Adipocyte (in vitro differentiated cells): ENCODE results near the gene BCL10.

Experiments used
- DNase-seq: peaks from one replicate; pipeline ENCODE4 v3.0.0-alpha.2; 2015; ENCODE audit warnings: low read depth
- H3K27me3 ChIP-seq: replicated peaks from 2 replicates; pipeline ENCODE4 v1.7.0; 2013; ENCODE audit warnings: mild to moderate bottlenecking, low read length, moderate library complexity; ENCODE audit not compliant: control insufficient read depth, insufficient read depth
- H3K36me3 ChIP-seq: 2 replicates; pipeline ENCODE4 v1.7.0; 2013; ENCODE audit warnings: low read length, mild to moderate bottlenecking, moderate library complexity; ENCODE audit not compliant: control insufficient read depth, insufficient read depth, severe bottlenecking
- H3K4me1 ChIP-seq: 2 replicates; pipeline ENCODE4 v1.7.0; 2013; ENCODE audit warnings: mild to moderate bottlenecking, low read length, moderate library complexity; ENCODE audit not compliant: control insufficient read depth, insufficient read depth
- H3K4me3 ChIP-seq: 2 replicates; pipeline ENCODE4 v1.7.0; 2013; ENCODE audit warnings: mild to moderate bottlenecking, low read length, moderate library complexity
- H3K9ac ChIP-seq: 2 replicates; pipeline ENCODE4 v1.7.0; 2013; ENCODE audit warnings: mild to moderate bottlenecking, low read length, moderate library complexity
- H3K9me3 ChIP-seq: 2 replicates; pipeline ENCODE4 v1.7.0; 2013; ENCODE audit warnings: mild to moderate bottlenecking, low read length, moderate library complexity; ENCODE audit not compliant: control insufficient read depth

Gene BCL10

DNA sequence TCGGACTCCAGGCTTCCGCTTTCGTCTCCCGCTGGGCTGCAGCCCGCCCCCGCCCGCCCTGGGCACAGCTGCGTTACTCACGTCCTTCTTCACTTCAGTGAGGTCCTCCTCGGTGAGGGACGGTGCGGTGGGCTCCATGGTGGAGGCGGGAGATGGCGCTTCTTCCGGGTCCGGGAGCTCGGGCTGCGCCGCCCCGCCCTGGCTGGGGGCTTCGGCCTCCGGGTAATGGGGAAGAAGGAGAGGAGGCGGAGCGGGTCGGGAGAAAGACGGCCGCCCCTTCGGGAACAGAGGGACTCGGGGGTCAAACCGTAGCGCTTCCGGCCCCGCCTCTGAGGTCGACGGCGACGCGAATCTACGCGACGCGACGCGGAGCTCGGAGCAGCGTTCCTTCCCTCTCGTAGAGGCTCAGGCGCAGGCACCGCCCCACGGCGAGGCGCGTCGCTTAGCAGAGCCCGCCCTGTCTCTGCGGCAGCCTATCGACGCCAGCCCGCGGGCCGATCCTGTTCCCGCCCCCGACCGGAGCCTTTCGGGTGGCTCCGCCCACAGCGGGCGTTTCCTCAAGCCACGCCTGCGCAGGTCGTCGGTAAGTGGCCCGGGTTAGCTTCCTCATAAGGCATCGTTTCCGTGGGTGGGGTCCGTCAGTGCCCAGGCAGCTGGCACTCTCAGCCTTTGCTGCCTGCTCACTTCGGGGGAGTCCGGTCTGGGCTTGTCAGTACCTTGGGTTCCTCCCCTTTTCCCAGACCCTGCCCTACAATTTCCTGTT, at the start of gene BCL10:
Gene BCL10 (minus strand): TSS at position 418 of the 763 bp plus-strand sequence. CDS start 280 bp downstream, at position 138.
- H3K9me3 ChIP-seq = no peaks in the 10 kb centered on the region
- H3K9ac ChIP-seq = peak within 1 kb of the TSS; percentile 96
- H3K4me3 ChIP-seq = peak within 1 kb of the TSS; percentile 98
- DNase-seq = peak; percentile 99
- H3K36me3 ChIP-seq = peaks cover 4% of the 10 kb centered on the region
- no peaks in the 10 kb centered on the region for H3K27me3 ChIP-seq
- H3K4me1 ChIP-seq = peaks cover 35% of the 10 kb centered on the region

DNA sequence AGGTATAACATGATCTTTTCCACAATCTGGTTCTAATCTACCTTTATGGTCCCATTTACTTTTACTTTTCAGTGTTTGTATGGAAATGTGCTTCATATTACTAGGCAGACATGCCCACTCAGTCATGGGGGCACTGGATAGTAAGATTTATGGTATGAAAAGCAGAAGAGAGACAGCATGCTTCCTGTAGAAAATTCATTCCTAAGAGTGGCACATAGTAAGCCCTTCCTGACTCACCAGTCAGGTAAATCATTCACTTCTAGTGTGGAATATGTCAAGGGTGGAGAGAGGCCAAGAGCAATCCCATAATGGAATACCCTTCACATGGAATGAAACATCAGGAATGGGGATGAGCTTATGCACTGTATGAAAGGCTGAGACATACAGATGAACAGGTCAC, 49.5 kb upstream of the BCL10 start:
- peaks cover 23% of the 10 kb centered on the region for H3K36me3 ChIP-seq
- H3K9me3 ChIP-seq = no peaks in the 10 kb centered on the region
- peaks cover 34% of the 10 kb centered on the region for H3K4me1 ChIP-seq
- H3K9ac ChIP-seq = no peak overlapping the region
- DNase-seq = no peak
- no peak overlapping the region for H3K4me3 ChIP-seq
- H3K27me3 ChIP-seq = no peaks in the 10 kb centered on the region

DNA sequence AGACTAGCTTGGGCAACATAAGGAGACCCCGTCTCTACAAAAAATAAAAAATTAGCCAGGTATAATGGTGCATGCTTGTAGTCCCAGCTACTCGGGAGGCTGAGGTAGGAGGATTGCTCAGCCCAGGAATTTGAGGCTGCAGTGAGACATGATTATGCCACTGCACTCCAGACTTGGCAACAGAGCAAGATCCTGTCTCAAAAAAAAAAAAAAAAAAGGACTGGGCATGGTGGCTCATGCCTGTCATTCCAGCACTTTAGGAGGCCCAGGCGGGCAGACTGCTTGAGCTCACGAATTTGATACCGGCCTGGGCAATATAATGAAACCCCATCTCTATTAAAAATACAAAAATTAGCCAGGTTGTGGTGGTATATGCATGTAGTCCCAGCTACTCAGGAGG, 47.3 kb upstream of the BCL10 start:
- H3K4me1 ChIP-seq = peaks cover 33% of the 10 kb centered on the region

DNA sequence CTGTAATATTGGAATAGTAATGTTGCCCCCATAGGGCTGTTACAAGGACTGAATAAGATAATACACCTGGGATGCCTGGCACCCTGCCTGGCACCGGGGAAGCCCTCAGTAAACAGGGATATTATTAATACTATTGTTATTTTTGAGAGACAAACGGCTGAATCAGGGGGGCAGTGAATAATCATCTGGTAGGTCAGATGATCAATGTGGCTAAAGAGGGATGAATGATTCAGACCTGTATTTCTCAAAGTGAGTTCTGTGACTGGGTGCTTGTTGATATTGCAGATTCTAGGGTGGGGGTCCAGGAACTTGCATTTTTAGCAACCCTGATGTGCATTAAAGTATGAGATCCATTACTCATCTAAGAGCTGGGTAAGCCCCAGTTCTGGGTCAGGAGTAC, 46.2 kb upstream of the BCL10 start:
- Histone ChIP-seq H3K4me3 (no peak overlapping the region), H3K4me1 (peaks cover 32% of the 10 kb centered on the region), H3K27me3 (no peaks in the 10 kb centered on the region), H3K36me3 (peaks cover 30% of the 10 kb centered on the region), H3K9me3 (no peaks in the 10 kb centered on the region), H3K9ac (peak overlapping the region; percentile 0)
- DNase-seq = no peak

More for the DNA sequence above, 47.3 kb upstream of the BCL10 start:
- H3K4me3 ChIP-seq = no peak overlapping the region
- H3K36me3 ChIP-seq = peaks cover 23% of the 10 kb centered on the region
- H3K27me3 ChIP-seq = no peaks in the 10 kb centered on the region
- no peaks in the 10 kb centered on the region for H3K9me3 ChIP-seq
- no peak overlapping the region for H3K9ac ChIP-seq
- no peak for DNase-seq

DNA sequence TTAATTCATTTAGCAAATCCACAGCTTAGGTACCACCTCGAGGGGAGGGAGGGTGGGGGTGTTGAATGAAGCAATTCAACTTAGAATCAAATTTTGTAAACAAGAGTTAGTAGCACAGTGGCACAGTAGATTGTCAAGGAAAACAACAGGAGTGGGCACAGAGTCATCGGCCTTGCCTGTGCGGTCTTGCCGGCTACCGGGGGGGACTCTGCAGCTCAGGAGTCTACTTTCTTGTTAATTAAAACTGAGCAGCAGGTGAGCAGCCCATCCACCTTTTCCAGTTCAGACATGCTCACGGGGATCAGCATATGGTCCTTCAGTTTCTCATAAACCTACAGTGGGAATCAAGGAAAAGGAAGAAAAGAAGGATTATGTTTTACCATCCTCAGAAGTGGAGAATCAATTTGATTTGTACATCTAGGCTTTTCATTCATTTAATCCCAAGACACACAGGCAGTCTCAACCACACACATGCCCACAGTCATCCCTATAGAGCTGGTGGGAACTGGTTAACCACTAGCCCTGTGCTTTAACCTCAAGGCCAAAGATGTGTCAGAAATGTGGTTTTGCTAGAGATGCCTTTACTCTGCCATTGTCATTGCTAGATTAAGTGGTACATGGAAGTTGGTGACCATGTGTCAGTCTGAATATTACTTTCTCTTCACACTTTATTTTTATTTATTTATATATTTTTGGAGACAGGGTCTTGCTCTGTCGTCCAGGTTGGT, 45.0 kb upstream of the BCL10 start:
- peaks cover 32% of the 10 kb centered on the region for H3K4me1 ChIP-seq
- H3K9ac ChIP-seq = no peak overlapping the region
- no peak overlapping the region for H3K4me3 ChIP-seq
- no peaks in the 10 kb centered on the region for H3K9me3 ChIP-seq
- DNase-seq = no peak
- peaks cover 30% of the 10 kb centered on the region for H3K36me3 ChIP-seq
- H3K27me3 ChIP-seq = no peaks in the 10 kb centered on the region

DNA sequence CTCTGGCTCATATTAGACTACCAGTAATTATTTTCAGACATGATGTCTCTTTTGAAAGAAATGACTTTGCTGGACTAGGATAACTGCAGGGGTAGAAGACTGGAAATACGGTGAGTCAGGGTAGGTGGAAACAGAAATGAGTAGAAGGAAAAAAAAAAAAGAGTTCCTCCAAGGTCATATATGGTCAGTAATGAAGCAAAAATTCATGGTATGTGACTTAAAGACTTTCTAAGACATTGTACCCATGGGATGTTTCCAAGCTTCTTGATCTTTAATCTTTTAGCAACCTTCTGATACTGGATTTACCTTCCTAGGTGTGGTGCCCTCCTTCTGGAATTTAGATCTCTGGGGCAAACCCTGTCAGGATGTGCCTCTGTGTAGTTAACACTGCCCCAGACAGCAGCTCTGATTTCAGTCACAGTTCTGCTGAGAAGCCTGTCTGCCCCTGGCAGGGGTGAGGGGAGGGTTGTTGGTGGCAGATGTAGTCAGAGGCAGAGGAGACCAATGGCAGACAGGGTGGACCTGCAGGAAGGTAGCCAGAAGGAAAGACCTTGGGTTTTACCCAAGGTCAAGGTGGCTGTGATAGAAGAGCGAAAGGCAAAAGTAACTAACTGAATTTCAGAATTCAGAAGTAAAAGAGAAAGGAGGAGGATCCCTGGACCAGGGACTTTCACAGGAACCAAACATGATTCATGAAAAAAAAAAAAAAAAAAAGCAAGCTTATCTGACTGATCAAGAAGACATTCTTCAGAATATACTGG, 44.1 kb upstream of the BCL10 start:
- Histone ChIP-seq H3K9ac (peak overlapping the region; percentile 74), H3K36me3 (peaks cover 30% of the 10 kb centered on the region), H3K4me3 (no peak overlapping the region), H3K4me1 (peaks cover 40% of the 10 kb centered on the region), H3K27me3 (no peaks in the 10 kb centered on the region), H3K9me3 (no peaks in the 10 kb centered on the region)
- peak; percentile 58 for DNase-seq

DNA sequence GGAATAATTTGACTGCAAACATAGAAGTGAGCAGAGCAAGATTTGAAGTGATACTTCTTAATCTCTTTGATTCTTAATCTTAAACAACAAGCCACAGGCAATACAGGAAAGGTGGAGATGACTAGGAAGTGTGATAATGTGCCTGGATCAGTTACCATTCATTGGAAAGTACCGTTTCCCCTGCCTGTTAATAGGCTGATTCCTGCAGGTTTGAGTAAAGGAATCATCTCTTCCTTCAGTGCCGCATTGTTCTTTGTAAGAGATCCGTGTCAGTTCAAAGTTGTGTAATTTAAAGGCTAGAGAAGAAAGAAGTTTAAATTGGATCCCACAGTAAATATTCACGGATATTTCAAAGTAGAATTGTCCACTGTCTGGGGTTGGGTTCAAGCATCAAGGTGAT, 43.5 kb upstream of the BCL10 start:
- no peaks in the 10 kb centered on the region for H3K9me3 ChIP-seq
- DNase-seq = no peak
- H3K4me1 ChIP-seq = peaks cover 46% of the 10 kb centered on the region
- peak overlapping the region; percentile 18 for H3K9ac ChIP-seq
- no peak overlapping the region for H3K4me3 ChIP-seq
- peaks cover 30% of the 10 kb centered on the region for H3K36me3 ChIP-seq
- no peaks in the 10 kb centered on the region for H3K27me3 ChIP-seq

DNA sequence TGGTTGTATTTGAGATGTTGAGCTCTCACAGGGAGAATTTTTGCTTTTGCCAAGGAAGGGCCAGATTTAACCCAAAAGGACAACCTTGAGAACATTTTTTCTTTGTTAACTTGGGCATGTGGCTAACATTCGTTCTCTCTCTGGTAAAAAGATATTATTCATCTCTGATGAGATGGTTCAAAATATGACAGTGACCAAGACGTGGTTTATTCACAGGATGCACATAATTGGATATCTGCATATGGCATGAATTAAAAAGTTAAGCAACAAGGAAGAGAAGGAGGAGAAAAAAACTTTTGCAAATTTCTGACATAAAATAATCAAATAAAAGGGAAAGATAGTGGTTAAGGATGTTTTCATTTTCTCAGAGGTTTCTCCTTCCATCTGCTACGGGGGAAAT, 43.1 kb upstream of the BCL10 start:
- peaks cover 27% of the 10 kb centered on the region for H3K36me3 ChIP-seq
- peaks cover 51% of the 10 kb centered on the region for H3K4me1 ChIP-seq
- H3K4me3 ChIP-seq = no peak overlapping the region
- no peak for DNase-seq
- H3K9ac ChIP-seq = peak overlapping the region; percentile 18
- no peaks in the 10 kb centered on the region for H3K9me3 ChIP-seq
- no peaks in the 10 kb centered on the region for H3K27me3 ChIP-seq

DNA sequence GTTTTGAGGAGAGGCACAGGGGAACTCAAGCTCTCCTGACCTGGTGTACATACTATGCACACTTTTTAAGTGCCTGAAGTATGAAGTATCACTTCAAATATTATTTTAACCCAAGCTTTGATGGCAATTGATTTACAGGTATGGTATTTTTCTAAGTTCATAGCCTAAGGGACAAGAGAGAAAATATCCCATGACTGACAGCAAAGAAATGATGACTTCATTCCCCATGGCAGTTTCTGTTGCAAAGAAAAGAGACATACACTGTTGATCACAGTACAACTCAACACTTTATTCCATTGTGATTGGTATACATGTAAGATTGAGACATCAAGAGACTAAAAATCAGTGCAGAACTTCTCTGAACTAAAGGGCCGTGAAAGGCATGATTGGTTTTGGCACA, 41.8 kb upstream of the BCL10 start:
- Histone ChIP-seq H3K4me3 (no peak overlapping the region), H3K4me1 (peaks cover 60% of the 10 kb centered on the region), H3K27me3 (no peaks in the 10 kb centered on the region), H3K36me3 (peaks cover 17% of the 10 kb centered on the region), H3K9me3 (no peaks in the 10 kb centered on the region), H3K9ac (no peak overlapping the region)
- DNase-seq = no peak

DNA sequence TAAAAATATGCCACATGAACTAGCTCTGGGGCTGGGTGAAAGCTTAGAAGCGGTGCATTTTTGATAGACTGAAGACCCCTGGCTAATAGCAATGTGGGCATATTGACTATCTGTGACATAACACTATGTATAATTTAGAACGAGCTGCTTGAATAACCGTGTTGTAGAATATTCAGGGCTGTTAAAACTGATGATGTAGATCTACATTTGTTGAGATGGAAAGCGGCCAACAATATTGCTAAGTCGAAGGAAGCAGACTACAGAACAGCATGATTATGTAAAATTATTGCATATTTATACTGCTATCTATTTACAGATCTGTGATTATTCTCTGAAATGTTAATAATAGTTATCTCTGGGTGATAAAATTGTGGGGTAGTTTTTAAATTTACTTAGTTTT, 41.1 kb upstream of the BCL10 start:
- Histone ChIP-seq H3K4me3 (no peak overlapping the region), H3K9me3 (no peaks in the 10 kb centered on the region), H3K27me3 (no peaks in the 10 kb centered on the region), H3K4me1 (peaks cover 63% of the 10 kb centered on the region), H3K9ac (no peak overlapping the region), H3K36me3 (peaks cover 13% of the 10 kb centered on the region)
- no peak for DNase-seq

DNA sequence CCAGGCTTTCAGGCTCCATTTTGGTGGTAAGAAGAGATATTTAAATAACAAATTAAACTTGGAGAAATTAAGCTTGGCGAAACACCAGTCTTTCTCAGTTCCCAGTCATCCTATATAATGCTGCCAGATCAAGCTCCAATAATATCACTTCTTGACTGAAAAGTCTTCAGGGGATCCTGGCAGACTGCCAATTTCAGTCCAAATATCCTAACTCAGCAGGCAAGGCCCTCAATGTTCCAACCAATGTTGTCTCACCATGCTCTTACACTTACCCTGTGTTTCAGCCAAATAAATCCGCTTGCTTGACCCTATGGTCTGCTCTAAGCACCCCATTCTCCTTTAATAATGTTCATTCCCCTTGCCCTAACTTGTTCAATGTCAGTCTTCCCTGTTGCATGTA, 39.9 kb upstream of the BCL10 start:
- Histone ChIP-seq H3K4me3 (no peak overlapping the region), H3K4me1 (peaks cover 69% of the 10 kb centered on the region), H3K9ac (no peak overlapping the region), H3K9me3 (no peaks in the 10 kb centered on the region), H3K27me3 (no peaks in the 10 kb centered on the region), H3K36me3 (peaks cover 8% of the 10 kb centered on the region)
- DNase-seq = no peak
